Neural cell (in vitro differentiated cells): Measurements from ENCODE around the gene NMT1. TPM values are rescaled to one million over a fixed set of nuclear protein-coding genes. Genes with fewer than 3 reads are reported as not detected.

ENCODE experiments used
- H2AFZ ChIP-seq: fragments of 200-600, 300-800 bp; sonication (generic), shearing (Covaris generic); 2 replicates; pipeline ENCODE4 v1.6.0; 2014; ENCODE audit warnings: low read depth, mild to moderate bottlenecking, antibody characterized with exemption, low read length, moderate library complexity
- H3F3A ChIP-seq: fragments of 200-600 bp; shearing (Covaris generic); 2 replicates; pipeline ENCODE4 v1.6.1; 2016; ENCODE audit warnings: mild to moderate bottlenecking, moderate library complexity, mixed read lengths, antibody characterized with exemption, low read length; ENCODE audit not compliant: insufficient read depth, poor library complexity, severe bottlenecking
- H3K27ac ChIP-seq: fragments of 200-600, 300-800 bp; sonication (generic), shearing (Covaris generic); 2 replicates; pipeline ENCODE4 v1.5.1; 2014; ENCODE audit warnings: mild to moderate bottlenecking, low read length, moderate library complexity
- H3K27me3 ChIP-seq: fragments of 300-800, 200-600 bp; sonication (generic), shearing (Covaris generic); 2 replicates; pipeline ENCODE4 v1.6.0; 2014; ENCODE audit warnings: mild to moderate bottlenecking, low read depth, low read length, moderate library complexity; ENCODE audit not compliant: insufficient read depth
- H3K36me3 ChIP-seq: fragments of 300-800, 200-600 bp; sonication (generic), shearing (Covaris generic); 2 replicates; pipeline ENCODE4 v1.5.1; 2014; ENCODE audit warnings: mild to moderate bottlenecking, antibody characterized with exemption, low read length, moderate library complexity; ENCODE audit not compliant: insufficient read depth
- H3K4me2 ChIP-seq: fragments of 300-800, 200-600 bp; sonication (generic), shearing (Covaris generic); 2 replicates; pipeline ENCODE4 v1.6.0; 2014; ENCODE audit warnings: mild to moderate bottlenecking, low read length
- H3K4me3 ChIP-seq: fragments of 300-800, 200-600 bp; sonication (generic), shearing (Covaris generic); 2 replicates; pipeline ENCODE4 v1.5.1; 2014; ENCODE audit warnings: mild to moderate bottlenecking, low read length, moderate library complexity
- H3K79me2 ChIP-seq: fragments of 200-600 bp; shearing (Covaris generic); replicated peaks from 2 replicates; pipeline ENCODE4 v1.6.0; 2014; ENCODE audit warnings: mild to moderate bottlenecking, low read length, moderate library complexity; ENCODE audit not compliant: insufficient read depth
- H3K9ac ChIP-seq: fragments of 300-800, 200-600 bp; sonication (generic), shearing (Covaris generic); 2 replicates; pipeline ENCODE4 v1.6.1; 2016; ENCODE audit warnings: mild to moderate bottlenecking, low read length, mixed read lengths
- H3K9me2 ChIP-seq: fragments of 200-600 bp; shearing (Covaris generic); 2 replicates; pipeline ENCODE4 v1.6.1; 2016; ENCODE audit warnings: mild to moderate bottlenecking, low read length, mixed read lengths; ENCODE audit not compliant: insufficient read depth
- H3K9me3 ChIP-seq: fragments of 200-600, 300-800 bp; sonication (generic), shearing (Covaris generic); 2 replicates; pipeline ENCODE4 v1.6.1; 2016; ENCODE audit warnings: mild to moderate bottlenecking, mixed run types, low read length, moderate library complexity, mixed read lengths
- H4K20me1 ChIP-seq: fragments of 200-600 bp; shearing (Covaris generic); 2 replicates; pipeline ENCODE4 v1.6.1; 2016; ENCODE audit warnings: mild to moderate bottlenecking, mixed run types; ENCODE audit not compliant: insufficient read depth
- CTCF ChIP-seq: fragments of 450-650 bp; IDR thresholded peaks from 2 replicates; pipeline ENCODE4 v1.5.1; 2014; ENCODE audit warnings: antibody characterized with exemption, mild to moderate bottlenecking, moderate library complexity; ENCODE audit not compliant: poor library complexity, severe bottlenecking
- EP300 ChIP-seq: fragments of 450-650 bp; conservative IDR thresholded peaks from 2 replicates; pipeline ENCODE4 v1.6.1; 2014; ENCODE audit warnings: antibody characterized with exemption, mild to moderate bottlenecking, moderate library complexity; ENCODE audit not compliant: poor library complexity, severe bottlenecking
- EZH2 ChIP-seq: fragments of 200-600, 300-800 bp; shearing (Covaris generic), sonication (generic); IDR thresholded peaks from 2 replicates; pipeline ENCODE4 v1.6.1; 2014; ENCODE audit warnings: antibody characterized with exemption, low read length, borderline replicate concordance, mild to moderate bottlenecking; ENCODE audit not compliant: insufficient read depth, poor library complexity, severe bottlenecking
- MXI1 ChIP-seq: fragments of 450-650 bp; conservative IDR thresholded peaks from 2 replicates; pipeline ENCODE4 v1.6.1; 2014; ENCODE audit warnings: antibody characterized with exemption, mild to moderate bottlenecking; ENCODE audit not compliant: poor library complexity, severe bottlenecking
- POLR2AphosphoS5 ChIP-seq: IDR thresholded peaks from 2 replicates; pipeline ENCODE4 v1.6.1; 2012
- RAD21 ChIP-seq: fragments of 450-650 bp; conservative IDR thresholded peaks from 2 replicates; pipeline ENCODE4 v1.6.1; 2014; ENCODE audit warnings: antibody characterized with exemption, mild to moderate bottlenecking, moderate library complexity
- REST ChIP-seq: IDR thresholded peaks from 2 replicates; pipeline ENCODE4 v1.6.1; 2012; ENCODE audit warnings: borderline replicate concordance
- SMC3 ChIP-seq: fragments of 450-650 bp; conservative IDR thresholded peaks from 2 replicates; pipeline ENCODE4 v1.6.1; 2014; ENCODE audit warnings: antibody characterized with exemption, mild to moderate bottlenecking, moderate library complexity; ENCODE audit not compliant: poor library complexity
- TAF1 ChIP-seq: IDR thresholded peaks from 2 replicates; pipeline ENCODE4 v1.6.1; 2012; ENCODE audit warnings: low read depth
- polyA plus RNA-seq: library from polyadenylated mRNA; depleted of rRNA; stranded (reverse); fragments of >200 nt; gene quantifications from 2 replicates; pipeline ENCODE4 v1.2.3, GENCODE V29; 2014

The NMT1 gene
- polyA plus RNA-seq, 1 donor from 2014 or later, result 23.4 TPM

- TF ChIP-seq CTCF (no peak), MXI1 (no peak), RAD21 (no peak), POLR2AphosphoS5 (no peak), EP300 (no peak), SMC3 (no peak), TAF1 (no peak), EZH2 (no peak), REST (no peak)
- H3K27me3 ChIP-seq, result no peaks in the 10 kb centered on the region
- H2AFZ ChIP-seq, result no peak overlapping the region
- H3K9me2 ChIP-seq, result no peaks in the 10 kb centered on the region
- H3K79me2 ChIP-seq, result no peaks in the 10 kb centered on the region
- H3K27ac ChIP-seq, result no peak overlapping the region
- H3K36me3 ChIP-seq, result no peaks in the 10 kb centered on the region
- H3K4me3 ChIP-seq, result no peak overlapping the region
- H3K9me3 ChIP-seq, result no peaks in the 10 kb centered on the region
- no peak overlapping the region for H3K9ac ChIP-seq
- no peaks in the 10 kb centered on the region for H3F3A ChIP-seq
- no peak overlapping the region for H3K4me2 ChIP-seq
- no peaks in the 10 kb centered on the region for H4K20me1 ChIP-seq
Measured at GRCh38 chr17:45121055-45121454, 59.9 kb downstream of the NMT1 start.

GRCh38 chr17:45123076-45123770 is 62.1 kb downstream of the NMT1 start:
- no peak overlapping the region for H3K27ac ChIP-seq
- no peak overlapping the region for H3K4me2 ChIP-seq

More at GRCh38 chr17:45123076-45123770, 62.1 kb downstream of the NMT1 start:
- no peak for TF ChIP-seq SMC3
- no peak for TF ChIP-seq EP300
- TF ChIP-seq CTCF, result no peak
- TF ChIP-seq MXI1, result no peak
- no peak for TF ChIP-seq EZH2
- no peak for TF ChIP-seq POLR2AphosphoS5
- TF ChIP-seq RAD21, result no peak
- no peak for TF ChIP-seq REST
- no peak for TF ChIP-seq TAF1
- Histone ChIP-seq H3K9me2 (no peaks in the 10 kb centered on the region), H3K9ac (no peak overlapping the region), H2AFZ (no peak overlapping the region), H3K9me3 (no peaks in the 10 kb centered on the region), H3K79me2 (no peaks in the 10 kb centered on the region), H4K20me1 (no peaks in the 10 kb centered on the region), H3K36me3 (no peaks in the 10 kb centered on the region), H3K4me3 (no peak overlapping the region), H3F3A (no peaks in the 10 kb centered on the region), H3K27me3 (no peaks in the 10 kb centered on the region)
